Upper lobe of right lung (tissue), 1 donor: ENCODE measurements around the gene PDLIM1. TPM values are rescaled to one million over a fixed set of nuclear protein-coding genes. Genes with fewer than 3 reads are reported as not detected.

Source experiments
- ATAC-seq: fragments of 200-7000 bp; cut with Tn5 transposase; one replicate; pipeline ENCODE4 v1.9.1; 2020; ENCODE audit warnings: mild to moderate bottlenecking, moderate library complexity
- DNase-seq: peaks from one replicate; pipeline ENCODE4 v3.0.0-alpha.2; 2020
- H3K27ac ChIP-seq: fragments of 200-600 bp; one replicate; pipeline ENCODE4 v1.8.0; 2022
- H3K27me3 ChIP-seq: fragments of 200-600 bp; one replicate; pipeline ENCODE4 v1.8.0; 2022; ENCODE audit warnings: mild to moderate bottlenecking
- H3K36me3 ChIP-seq: fragments of 200-600 bp; one replicate; pipeline ENCODE4 v1.8.0; 2022
- H3K4me1 ChIP-seq: fragments of 200-600 bp; one replicate; pipeline ENCODE4 v1.8.0; 2022
- H3K4me3 ChIP-seq: fragments of 200-600 bp; one replicate; pipeline ENCODE4 v1.8.0; 2022; ENCODE audit warnings: mild to moderate bottlenecking
- H3K9me3 ChIP-seq: fragments of 200-600 bp; one replicate; pipeline ENCODE4 v1.8.0; 2022
- intact Hi-C: fragments of 100-400 bp; cut with DNase I; formaldehyde crosslinking; loops from one replicate; pipeline ENCODE4 v1.11.0; 2022
- total RNA-seq: library from RNA; stranded (reverse); fragmentation: NEBNext Ultra II Directional; extraction: Animal tissue kit (Norgen Biotek cat#: 25700); gene quantifications from one replicate; pipeline ENCODE4 v1.2.1, GENCODE V29; 2021
- TF ChIP-seq, protein P1 (sequence below): fragments of 200-600 bp; IDR thresholded peaks from one replicate; pipeline ENCODE4 v1.8.0; 2022; ENCODE audit warnings: antibody characterized with exemption
- donor health status: DM: no; HTN: yes; CAD: no; lungs with severe emphysema.

The PDLIM1 gene
- total RNA-seq, 1 donor from 2014 or later: 190 TPM

DNA sequence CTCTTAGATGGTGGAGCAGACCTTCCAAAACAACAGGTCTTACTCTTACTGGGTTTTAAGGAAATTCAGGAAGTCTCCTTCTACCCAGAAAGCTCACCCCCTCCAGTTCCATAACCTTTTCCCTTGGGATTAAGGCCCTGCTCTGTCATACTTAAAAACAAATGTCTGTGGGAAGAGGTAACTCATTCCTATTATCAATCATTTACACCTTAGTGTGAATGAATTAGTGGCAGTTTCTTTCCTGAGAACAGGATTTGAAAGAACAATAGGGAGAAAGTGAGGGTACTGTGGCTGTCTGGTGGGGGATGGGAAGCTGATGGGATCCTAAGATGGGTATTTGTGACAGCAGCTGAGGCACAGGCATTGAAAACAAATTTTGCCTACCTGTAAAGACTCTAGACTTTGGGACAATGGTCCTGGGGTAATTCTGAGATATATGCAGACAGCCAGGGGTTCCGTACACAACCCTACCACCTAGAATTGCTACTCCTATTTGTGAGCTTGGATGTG lies 22.2 kb upstream of the PDLIM1 start:
- intact Hi-C loops: no loop called here
- no peaks in the 10 kb centered on the region for H3K27me3 ChIP-seq
- H3K9me3 ChIP-seq: no peaks in the 10 kb centered on the region
- DNase-seq (no peak), ATAC-seq (no peak)
- no peak overlapping the region for H3K27ac ChIP-seq
- H3K36me3 ChIP-seq: no peaks in the 10 kb centered on the region
- peaks cover 33% of the 10 kb centered on the region for H3K4me1 ChIP-seq
- H3K4me3 ChIP-seq: no peak overlapping the region
- TF ChIP-seq, protein P1, sequence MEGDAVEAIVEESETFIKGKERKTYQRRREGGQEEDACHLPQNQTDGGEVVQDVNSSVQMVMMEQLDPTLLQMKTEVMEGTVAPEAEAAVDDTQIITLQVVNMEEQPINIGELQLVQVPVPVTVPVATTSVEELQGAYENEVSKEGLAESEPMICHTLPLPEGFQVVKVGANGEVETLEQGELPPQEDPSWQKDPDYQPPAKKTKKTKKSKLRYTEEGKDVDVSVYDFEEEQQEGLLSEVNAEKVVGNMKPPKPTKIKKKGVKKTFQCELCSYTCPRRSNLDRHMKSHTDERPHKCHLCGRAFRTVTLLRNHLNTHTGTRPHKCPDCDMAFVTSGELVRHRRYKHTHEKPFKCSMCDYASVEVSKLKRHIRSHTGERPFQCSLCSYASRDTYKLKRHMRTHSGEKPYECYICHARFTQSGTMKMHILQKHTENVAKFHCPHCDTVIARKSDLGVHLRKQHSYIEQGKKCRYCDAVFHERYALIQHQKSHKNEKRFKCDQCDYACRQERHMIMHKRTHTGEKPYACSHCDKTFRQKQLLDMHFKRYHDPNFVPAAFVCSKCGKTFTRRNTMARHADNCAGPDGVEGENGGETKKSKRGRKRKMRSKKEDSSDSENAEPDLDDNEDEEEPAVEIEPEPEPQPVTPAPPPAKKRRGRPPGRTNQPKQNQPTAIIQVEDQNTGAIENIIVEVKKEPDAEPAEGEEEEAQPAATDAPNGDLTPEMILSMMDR: no peak

DNA sequence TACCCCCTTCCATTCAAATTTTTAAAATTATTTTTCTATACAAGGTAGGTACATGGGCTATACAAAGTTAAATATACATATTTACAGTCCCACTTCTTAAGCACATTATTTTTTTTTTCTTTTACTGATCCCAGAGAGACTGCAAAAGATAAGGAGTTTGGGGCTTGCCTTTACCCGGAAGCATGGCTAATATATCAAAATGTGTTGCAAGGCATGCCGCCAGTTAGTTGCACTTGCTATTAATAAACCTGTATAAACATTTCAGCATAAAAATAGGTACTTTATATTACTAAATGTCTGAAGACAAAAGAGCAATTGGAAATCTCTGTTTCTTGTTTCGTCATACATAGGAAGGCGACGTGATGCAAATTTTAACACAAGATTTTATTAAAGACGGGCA lies 21.5 kb upstream of the PDLIM1 start:
- intact Hi-C loops: no loop called here
- Histone ChIP-seq H3K27me3 (no peaks in the 10 kb centered on the region), H3K4me3 (no peak overlapping the region), H3K9me3 (no peaks in the 10 kb centered on the region), H3K36me3 (no peaks in the 10 kb centered on the region), H3K27ac (no peak overlapping the region), H3K4me1 (peaks cover 33% of the 10 kb centered on the region)
- TF ChIP-seq, protein P1: no peak
- DNase-seq: no peak
- ATAC-seq: no peak

DNA sequence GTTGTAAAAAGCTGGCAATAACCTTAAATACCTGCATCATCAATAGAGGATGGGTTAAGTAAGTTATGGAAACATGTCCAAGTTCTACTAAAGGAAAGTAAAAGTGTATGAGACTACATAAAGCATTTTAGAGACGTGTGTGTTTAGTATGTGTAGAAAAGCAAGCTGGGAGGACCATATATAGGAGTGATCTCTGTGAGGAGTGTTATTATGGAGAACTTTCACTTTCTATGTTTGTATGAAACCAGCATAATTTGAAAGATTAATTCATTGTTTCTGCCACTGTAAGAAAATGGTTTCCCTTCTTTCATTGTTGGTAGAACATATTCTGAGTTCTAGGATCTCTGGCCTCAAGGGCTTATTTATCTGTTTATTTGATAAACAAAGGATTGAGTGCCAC lies 19.2 kb upstream of the PDLIM1 start:
- H3K36me3 ChIP-seq: no peaks in the 10 kb centered on the region
- H3K4me3 ChIP-seq: no peak overlapping the region
- no peaks in the 10 kb centered on the region for H3K9me3 ChIP-seq
- TF ChIP-seq, protein P1: no peak
- no peak overlapping the region for H3K27ac ChIP-seq
- H3K27me3 ChIP-seq: no peaks in the 10 kb centered on the region
- H3K4me1 ChIP-seq: peaks cover 33% of the 10 kb centered on the region
- ATAC-seq: no peak
- DNase-seq: no peak
- intact Hi-C loops: no loop called here

DNA sequence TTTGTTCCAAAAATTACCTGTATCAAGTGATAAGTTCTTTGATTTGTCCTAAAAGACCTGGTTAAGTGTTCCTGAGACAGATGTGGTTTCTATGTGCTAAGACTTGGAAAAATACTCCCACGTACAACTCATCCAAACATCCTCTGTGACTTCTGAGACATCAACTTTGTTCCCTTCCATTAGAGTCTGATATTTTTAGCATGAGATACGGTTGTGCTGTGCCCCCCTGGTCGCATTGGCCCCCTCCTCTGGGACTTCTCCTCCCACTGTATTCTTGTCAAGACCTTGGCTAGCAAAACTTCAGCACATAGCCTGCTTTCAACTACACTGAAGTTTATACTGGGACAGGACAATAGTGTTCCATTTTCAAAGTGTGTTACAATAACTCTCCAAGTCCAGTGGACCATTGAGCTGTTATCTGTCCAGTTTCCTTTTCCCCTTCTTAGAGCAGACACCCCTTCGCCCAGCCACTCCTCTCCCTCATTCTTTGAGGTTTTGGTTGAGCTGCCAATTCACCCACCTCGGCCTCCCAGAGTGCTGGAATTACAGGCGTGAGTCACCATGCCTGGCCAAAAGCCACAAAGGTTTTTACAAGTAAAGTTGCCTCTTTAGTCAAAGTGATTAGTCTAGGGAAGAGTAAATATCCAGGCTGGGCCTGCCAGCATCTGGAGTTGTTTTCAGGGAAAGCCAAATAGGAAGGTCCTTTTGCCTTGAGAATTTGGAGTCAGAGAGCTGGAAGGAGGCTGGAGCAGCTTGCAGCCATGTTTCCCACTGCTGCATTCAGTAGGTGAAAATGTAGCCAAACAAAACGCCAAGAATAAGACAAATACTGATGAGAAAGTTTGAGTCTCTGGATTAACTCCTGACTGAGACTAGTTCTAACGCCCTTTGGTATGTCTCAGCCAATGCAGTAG lies 17.8 kb upstream of the PDLIM1 start:
- Histone ChIP-seq H3K36me3 (no peaks in the 10 kb centered on the region), H3K9me3 (no peaks in the 10 kb centered on the region), H3K27me3 (no peaks in the 10 kb centered on the region), H3K4me3 (no peak overlapping the region), H3K27ac (no peak overlapping the region), H3K4me1 (peaks cover 32% of the 10 kb centered on the region)
- DNase-seq: peak; percentile 85
- TF ChIP-seq, protein P1: no peak
- peak; percentile 90 for ATAC-seq
- intact Hi-C loops: no loop called here

DNA sequence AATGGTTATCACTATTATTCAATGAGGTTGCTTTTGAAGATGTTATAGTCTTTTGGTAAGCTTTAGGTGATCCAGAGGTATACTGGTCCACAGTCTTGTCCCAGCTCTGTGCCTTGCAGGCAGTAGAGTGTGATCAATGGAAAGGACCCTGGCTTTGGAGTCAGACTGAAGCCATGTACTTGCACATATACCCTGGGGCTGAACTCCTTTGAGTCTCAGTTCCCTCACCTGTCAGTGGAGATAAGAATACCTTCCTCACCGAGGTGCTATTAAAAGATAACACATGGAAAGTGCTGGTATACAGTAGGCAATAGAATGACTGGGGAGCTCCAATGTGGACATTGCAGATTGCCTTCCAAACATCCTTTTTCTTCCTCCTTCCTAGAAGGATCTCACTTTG lies 16.0 kb upstream of the PDLIM1 start:
- Histone ChIP-seq H3K27me3 (no peaks in the 10 kb centered on the region), H3K36me3 (no peaks in the 10 kb centered on the region), H3K4me3 (no peak overlapping the region), H3K9me3 (no peaks in the 10 kb centered on the region), H3K4me1 (peaks cover 14% of the 10 kb centered on the region), H3K27ac (no peak overlapping the region)
- TF ChIP-seq, protein P1: no peak
- no peak for ATAC-seq
- no peak for DNase-seq
- intact Hi-C loops: no loop called here
